SHP77 treated with DMSO at 0.1 percent for 48 hours (cell line): Measurements from ENCODE around the gene PRF1.
"Not testable (repeated sequence)": the region's sequence is repeated elsewhere in the genome, so short reads cannot be mapped to it uniquely, and the experiment has no call there.

Experiments
- DNase-seq: peaks from one replicate; lab custom pipeline; 2025; lab: John Stamatoyannopoulos, UW

PRF1 gene

GRCh38 chr10:70593513-70593890, 9.0 kb downstream of the PRF1 start:
- DNase-seq, result no peak

GRCh38 chr10:70592746-70593512, 9.6 kb downstream of the PRF1 start:
- no peak for DNase-seq

- DNase-seq, result no peak
Observed at GRCh38 chr10:70592186-70592735, 10.3 kb downstream of the PRF1 start.

GRCh38 chr10:70590655-70591416, 11.7 kb downstream of the PRF1 start:
- no peak for DNase-seq

DNA sequence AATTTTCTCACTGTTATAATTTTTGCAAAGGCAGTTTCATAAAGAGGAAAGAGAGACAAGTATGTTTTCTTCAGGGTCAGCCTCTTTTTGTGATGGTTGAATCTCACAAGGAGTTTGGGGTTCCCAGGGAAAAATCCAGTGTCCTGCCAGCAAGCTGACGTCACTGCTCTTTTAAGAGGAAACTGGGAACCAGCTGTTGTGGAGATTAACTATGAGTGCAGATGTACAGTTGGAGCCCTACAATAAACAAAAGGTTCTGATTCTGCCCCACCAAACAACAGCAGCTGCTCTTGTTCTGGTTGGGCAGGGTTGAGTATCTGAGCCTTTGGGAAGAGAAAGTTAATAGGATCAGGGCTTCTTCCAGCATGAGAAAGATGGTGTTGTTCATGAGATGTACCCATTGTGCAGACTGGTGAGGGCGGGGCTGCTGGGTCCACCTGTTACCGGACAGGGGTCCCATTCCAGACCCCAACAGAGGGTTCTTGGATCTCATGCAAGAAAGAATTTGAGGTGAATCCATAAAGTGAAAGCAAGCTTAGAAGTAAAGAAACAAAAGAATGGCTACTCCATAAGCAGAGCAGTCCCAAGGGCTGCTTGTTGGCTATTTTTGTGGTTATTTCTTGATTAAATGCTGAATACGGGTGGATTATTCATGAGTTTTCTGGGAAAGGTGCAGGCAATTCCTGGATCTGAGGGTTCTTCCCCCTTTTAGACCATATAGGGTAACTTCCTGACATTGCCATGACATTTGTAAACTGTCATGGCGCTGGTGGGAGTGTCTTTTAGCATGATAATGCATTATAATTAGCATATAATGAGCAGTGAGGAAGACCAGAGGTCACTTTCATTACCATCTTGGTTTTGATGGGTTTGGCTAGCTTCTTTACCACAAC, 12.5 kb downstream of the PRF1 start:
- no peak for DNase-seq

GRCh38 chr10:70588859-70589570, 13.5 kb downstream of the PRF1 start:
- DNase-seq, result no peak

- no peak for DNase-seq
Observed at GRCh38 chr10:70588255-70588654, 14.3 kb downstream of the PRF1 start.

DNA sequence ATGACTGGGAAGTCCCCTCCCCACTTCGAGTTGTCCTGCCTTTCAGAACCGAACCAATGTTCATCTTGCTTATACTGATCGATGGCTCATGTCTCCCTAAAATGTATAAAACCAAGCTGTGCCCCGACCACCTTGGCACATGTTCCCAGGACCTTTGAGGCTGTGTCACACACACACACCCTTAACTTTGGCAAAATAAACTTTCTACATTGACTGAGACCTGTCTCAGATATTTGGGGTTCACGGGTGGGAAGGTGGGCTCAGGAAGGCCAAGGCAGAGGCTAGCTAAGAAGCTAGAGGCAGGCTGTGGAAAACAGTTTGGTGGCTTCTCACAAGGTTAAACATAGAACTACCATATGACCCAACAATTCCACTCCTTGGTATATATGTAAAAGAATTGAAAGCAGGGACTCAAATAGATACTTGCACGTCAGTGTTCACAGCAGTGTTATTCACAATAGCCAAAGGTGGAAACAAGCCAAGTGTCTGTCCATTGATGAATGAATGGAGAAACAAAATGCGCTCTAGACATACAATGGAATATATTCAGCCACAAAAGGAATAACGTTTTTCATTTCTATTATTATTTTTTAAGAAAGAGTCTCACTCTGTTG, 15.4 kb downstream of the PRF1 start:
- DNase-seq, result no peak

DNA sequence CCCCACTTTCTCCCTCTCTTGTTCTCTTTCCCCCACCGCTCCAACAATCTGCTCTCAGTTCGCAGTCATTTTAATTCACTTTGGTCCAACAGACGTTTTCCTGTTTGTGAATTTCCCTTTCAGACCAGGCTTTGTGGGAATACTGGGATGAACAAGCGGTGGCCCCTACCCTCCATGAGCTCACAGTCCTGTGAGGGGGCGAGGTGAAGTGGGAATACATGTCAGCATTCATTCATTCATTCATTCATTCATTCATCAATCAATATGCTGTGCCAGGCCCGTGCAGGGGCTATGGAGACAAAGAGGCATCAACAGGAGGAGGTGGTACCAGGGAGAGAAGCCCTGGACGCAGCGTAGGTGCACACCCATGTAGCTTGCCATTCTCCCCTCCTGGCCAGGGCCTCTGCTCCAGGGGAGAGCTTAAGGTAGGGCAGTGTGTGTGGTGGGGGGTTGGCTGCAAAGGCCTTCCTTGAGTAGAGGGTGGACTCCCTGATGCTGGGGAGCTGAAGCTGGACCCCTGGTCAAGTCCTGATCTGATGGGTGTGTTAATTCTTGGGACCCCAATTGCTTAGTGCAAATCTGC, 16.1 kb downstream of the PRF1 start:
- DNase-seq, result no peak

- DNase-seq, result no peak
Observed at GRCh38 chr10:70585578-70586169, 16.9 kb downstream of the PRF1 start.

DNA sequence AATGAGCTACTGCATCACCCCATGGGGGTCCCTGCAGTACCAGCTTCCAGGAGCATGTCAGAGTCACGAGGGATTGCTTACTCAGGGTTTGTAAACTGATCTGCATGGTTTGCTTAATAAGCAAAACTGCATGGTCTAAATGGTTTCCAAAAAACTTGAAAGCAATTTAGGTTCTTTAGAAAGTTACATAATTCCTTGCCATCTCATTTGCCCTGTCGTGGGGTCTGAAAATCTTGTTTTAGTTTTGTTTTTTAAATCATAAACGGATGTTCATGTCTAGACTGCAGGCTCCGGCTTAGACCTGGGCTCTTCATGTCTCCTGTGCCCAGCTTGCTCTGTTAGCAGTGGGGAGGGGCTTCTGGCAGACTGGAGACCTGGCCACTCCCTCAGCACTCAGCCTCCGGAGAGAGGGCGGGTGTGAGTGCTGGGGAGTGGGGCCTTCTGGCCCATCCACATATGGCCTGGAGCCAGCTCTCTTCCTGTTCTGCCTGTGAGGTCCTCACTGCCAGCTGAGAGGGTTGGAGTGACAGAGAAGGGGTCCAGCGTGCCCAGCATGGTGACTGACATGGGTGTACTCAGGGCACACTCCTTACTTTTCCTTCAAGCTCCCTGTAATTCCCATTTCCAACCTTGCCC, 17.5 kb downstream of the PRF1 start:
- peak; percentile 45 for DNase-seq

DNA sequence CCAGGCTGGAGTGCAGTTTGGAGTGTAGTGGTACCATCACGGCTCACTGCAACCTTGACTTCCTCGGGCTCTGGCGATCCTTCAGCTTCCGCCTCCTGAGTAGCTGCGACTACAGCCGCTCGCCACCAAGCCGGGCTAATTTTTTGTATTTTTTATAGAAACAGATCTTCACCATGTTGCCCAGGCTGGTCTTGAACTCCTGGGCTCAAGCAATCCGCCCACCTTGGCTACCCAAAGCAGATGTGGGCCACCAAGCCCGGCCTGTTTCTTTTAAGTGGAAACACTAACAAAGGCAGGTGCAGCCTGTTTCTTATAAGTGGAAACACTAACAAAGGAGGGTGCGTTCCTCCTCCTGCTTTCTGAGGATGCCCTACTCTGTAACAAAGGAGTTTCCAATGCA, 18.2 kb downstream of the PRF1 start:
- no peak for DNase-seq

GRCh38 chr10:70583669-70584037, 18.9 kb downstream of the PRF1 start:
- DNase-seq, result no peak

DNA sequence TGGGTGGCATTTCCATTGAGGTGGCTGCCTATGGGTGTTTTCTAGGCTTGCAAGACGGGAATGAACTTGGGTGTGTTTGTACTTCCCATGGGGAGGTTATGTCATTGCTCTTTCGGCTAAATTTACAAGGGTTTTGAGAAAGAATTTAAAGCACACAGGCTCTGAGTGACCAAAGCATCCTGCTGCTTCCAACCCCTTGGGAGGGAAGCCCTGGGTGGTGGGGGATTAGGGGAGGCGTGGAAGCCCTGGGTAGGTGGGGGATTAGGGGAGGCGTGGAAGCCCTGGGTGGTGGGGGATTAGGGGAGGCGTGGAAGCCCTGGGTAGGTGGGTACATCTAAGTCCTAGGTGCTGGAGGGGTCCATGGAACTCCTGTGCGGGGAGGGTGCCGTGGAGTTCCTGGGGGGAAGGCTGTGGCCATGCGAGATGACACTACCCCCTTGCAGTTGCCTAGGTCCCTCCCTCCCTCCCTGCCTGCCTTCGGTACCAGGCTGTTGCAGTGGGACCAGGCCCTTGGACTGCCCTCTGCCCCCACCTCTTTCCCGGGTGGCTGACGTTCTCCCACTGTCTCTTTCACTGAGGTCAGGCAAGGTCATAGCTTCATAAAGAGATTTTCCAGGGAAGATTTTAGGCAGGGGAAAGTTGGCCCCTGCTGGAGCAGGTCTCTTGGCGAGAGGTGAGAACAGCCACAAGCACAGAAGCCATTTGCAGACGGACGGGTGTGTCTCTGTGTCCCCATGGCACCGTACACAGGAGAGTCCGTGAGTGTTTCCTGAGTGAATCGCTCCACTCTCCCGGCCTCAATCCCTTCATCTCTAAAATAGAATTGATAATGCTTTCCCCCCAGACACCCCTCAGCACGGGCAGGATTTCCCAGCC, 19.5 kb downstream of the PRF1 start:
- no peak for DNase-seq

DNA sequence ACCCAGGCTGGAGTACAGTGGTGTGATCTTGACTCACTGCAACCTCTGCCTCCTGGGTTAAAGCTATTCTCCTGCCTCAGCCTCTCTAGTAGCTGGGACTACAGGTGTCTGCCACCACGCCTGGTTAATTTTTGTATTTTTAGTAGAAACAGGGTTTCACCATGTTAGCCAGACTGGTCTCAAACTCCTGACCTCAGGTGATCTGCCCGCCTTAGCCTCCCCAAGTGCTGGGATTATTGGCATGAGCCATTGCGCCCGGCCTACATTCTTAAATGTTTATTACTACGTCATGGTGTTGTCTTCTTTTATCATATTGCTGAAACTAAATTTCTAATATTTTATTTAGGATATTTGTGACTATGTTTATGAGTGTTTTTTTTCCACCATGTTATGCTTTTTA, 21.4 kb downstream of the PRF1 start:
- DNase-seq, result not testable (repeated sequence)

DNA sequence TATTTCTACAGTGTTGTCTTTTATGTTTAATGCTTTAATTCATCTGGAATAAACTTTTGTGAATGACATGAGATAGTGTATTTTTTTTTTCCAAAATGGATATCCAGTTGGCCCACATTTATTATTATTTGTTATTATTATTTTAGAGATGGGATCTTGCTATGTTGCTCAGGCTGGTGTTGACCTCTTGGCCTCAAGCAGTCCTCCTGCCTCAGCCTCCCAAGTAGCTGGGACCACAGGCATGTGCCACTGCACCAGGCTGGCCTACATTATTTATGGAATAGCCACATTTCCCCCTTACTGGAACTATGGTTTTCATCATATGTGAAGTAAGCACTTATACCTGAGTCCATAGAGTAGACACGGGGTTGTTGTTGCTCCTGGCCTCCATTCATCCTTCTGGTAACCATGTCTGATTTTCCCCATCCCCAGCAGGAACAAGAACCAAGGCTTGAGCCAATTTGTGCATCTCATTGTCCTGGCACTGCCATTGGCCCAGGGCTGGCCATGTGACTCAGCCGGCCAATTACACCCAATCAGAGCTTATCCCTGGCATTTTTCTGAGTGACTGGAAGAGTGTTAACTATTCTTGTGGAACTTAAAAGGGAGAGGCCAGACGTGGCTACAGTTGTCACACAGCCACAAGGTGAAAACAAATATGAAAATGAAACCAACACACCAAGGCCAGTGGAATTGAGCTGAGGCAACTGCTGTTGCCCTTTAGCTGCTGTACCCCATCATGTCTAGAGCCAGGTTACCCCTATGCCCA, 23.1 kb downstream of the PRF1 start:
- DNase-seq, result no peak

- DNase-seq, result no peak
Observed at GRCh38 chr10:70578371-70578947, 24.1 kb downstream of the PRF1 start.
